Neutrophil (primary cell): ENCODE results near the gene AEBP1.

ENCODE experiments used
- H3K27ac ChIP-seq: fragments of 200-600 bp; sonication (generic); 2 replicates; pipeline ENCODE4 v1.5.1; 2016; ENCODE audit warnings: mild to moderate bottlenecking, moderate library complexity
- H3K27me3 ChIP-seq: fragments of 200-600 bp; sonication (generic); 2 replicates; pipeline ENCODE4 v1.6.0; 2016; ENCODE audit warnings: mild to moderate bottlenecking
- H3K36me3 ChIP-seq: fragments of 200-600 bp; sonication (generic); 2 replicates; pipeline ENCODE4 v1.5.1; 2017
- H3K4me1 ChIP-seq, 2 experiments: fragments of 200-600 bp in 1 of 2; sonication (generic) in 1 of 2; 1 replicate in 1 of 2; 2 replicates in 1 of 2; pipeline versions ENCODE4 v1.5.1 to v1.6.1; 2013 to 2016; ENCODE audit warnings: low read depth in 1 of 2, low read length in 1 of 2, mild to moderate bottlenecking in 1 of 2, moderate library complexity in 1 of 2; ENCODE audit not compliant: control insufficient read depth in 1 of 2, insufficient read depth in 1 of 2
- H3K4me3 ChIP-seq, 2 experiments: fragments of 200-600 bp in 1 of 2; sonication (generic) in 1 of 2; 1 replicate in 1 of 2; 2 replicates in 1 of 2; pipeline ENCODE4 v1.5.1; 2013 to 2016; ENCODE audit warnings: low read depth in 1 of 2, low read length in 1 of 2, mild to moderate bottlenecking in 1 of 2, moderate library complexity in 1 of 2
- H3K9me3 ChIP-seq: fragments of 200-600 bp; sonication (generic); 2 replicates; pipeline ENCODE4 v1.5.1; 2016
- TF ChIP-seq, protein P1 (sequence below): fragments of 200-600 bp; sonication (generic); IDR thresholded peaks from 2 replicates; pipeline ENCODE4 v1.5.1; 2016; ENCODE audit warnings: antibody characterized with exemption

The AEBP1 gene

DNA sequence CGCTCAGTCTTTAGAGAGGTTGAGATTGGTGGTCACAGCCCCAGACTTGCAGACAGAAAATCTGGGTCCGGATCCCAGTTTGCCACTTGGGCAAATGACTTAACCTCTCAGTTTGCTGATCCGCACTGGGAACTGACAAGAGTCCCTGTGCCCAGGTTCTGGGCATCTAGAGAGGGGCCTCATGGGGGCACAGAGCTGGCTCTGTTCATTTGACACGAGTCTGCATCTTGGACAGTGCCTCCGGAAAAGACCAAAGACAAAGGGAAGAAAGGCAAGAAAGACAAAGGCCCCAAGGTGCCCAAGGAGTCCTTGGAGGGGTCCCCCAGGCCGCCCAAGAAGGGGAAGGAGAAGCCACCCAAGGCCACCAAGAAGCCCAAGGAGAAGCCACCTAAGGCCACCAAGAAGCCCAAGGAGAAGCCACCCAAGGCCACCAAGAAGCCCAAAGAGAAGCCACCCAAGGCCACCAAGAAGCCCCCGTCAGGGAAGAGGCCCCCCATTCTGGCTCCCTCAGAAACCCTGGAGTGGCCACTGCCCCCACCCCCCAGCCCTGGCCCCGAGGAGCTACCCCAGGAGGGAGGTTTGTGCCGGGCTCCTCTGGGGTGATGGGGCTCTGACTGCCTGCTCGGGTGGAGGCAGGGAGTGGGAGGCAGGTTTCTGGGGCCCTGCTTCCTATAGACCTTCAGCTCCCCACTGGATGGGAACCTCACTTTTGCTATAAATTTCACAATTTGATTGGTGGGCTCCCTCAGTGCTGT is 2.3 kb downstream of the AEBP1 start:
- H3K36me3 ChIP-seq, result no peaks in the 10 kb centered on the region
- no peak overlapping the region for H3K4me3 ChIP-seq
- TF ChIP-seq, protein P1, sequence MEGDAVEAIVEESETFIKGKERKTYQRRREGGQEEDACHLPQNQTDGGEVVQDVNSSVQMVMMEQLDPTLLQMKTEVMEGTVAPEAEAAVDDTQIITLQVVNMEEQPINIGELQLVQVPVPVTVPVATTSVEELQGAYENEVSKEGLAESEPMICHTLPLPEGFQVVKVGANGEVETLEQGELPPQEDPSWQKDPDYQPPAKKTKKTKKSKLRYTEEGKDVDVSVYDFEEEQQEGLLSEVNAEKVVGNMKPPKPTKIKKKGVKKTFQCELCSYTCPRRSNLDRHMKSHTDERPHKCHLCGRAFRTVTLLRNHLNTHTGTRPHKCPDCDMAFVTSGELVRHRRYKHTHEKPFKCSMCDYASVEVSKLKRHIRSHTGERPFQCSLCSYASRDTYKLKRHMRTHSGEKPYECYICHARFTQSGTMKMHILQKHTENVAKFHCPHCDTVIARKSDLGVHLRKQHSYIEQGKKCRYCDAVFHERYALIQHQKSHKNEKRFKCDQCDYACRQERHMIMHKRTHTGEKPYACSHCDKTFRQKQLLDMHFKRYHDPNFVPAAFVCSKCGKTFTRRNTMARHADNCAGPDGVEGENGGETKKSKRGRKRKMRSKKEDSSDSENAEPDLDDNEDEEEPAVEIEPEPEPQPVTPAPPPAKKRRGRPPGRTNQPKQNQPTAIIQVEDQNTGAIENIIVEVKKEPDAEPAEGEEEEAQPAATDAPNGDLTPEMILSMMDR, result no peak
- no peaks in the 10 kb centered on the region for H3K9me3 ChIP-seq
- peaks cover 56% of the 10 kb centered on the region for H3K27me3 ChIP-seq
- no peaks in the 10 kb centered on the region for H3K4me1 ChIP-seq
- H3K27ac ChIP-seq, result no peak overlapping the region

DNA sequence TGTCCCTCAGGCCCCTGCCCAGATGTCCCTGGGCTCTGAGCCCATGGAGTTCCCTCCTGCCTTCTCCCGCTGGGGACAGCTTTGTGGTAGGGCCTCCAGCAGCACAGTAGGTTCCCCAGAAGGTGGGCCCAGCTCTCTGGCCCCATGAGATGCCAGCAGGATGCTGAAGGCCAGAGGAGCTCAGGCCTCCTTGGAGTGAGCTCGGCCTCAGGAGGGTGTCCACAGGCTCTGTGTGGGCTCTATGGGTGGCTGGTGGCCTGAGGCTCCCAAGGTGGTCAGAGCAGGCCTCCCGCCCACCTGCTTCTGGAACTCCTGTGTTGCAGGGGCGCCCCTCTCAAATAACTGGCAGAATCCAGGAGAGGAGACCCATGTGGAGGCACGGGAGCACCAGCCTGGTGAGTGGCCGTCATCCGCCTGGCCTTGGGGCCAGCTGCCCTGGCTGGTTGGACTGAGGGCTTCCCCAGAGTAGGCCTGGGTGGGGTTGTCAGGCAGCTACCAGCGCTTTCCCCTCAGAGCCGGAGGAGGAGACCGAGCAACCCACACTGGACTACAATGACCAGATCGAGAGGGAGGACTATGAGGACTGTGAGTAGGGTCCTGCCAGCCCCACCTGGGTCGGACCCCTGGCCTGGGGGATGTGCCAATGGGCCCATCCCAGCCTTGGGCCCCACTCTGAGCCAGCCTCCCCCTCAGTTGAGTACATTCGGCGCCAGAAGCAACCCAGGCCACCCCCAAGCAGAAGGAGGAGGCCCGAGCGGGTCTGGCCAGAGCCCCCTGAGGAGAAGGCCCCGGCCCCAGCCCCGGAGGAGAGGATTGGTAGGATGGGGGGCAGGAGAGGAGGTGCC is 3.2 kb downstream of the AEBP1 start:
- H3K27me3 ChIP-seq, result peaks cover 48% of the 10 kb centered on the region
- TF ChIP-seq, protein P1, result no peak
- H3K27ac ChIP-seq, result no peak overlapping the region
- H3K9me3 ChIP-seq, result no peaks in the 10 kb centered on the region
- no peaks in the 10 kb centered on the region for H3K4me1 ChIP-seq
- no peak overlapping the region for H3K4me3 ChIP-seq
- no peaks in the 10 kb centered on the region for H3K36me3 ChIP-seq

DNA sequence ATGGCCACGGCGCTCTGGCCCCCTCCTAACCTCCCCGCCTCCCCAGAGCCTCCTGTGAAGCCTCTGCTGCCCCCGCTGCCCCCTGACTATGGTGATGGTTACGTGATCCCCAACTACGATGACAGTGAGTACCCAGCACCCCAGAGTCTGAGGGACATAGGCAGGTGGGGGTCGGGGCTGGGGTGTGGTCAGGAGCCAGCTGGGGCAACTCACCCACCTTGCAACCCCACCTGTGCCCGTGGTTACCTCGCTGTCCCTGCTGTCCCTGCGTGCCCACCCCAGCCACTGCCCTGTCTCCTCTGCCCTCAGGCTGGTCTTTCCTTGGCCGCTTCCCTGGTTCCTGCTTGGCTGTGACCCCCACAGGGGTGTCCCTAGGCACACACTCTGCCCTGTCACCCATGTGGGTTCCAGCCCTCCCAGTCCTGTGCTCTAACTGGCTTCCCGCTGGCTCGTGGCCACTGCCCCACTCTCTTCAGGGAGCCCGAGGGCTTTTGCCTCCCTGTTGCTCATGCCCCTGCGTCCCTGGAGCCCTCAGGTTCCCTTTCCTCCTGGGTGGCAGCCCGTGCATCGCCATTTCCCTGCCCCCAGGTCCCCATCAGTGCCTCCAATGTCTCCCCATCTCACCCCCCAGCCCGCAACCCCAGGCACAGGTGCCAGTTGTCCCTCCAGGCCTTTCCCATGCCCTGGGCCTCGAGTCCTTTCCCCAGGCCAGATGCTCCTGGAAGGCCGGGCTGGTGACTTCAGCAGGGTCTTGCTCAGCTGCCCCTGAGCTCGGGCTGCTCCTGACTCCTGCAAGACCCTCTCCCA is 4.0 kb downstream of the AEBP1 start:
- Histone ChIP-seq H3K4me3 (no peak overlapping the region), H3K27ac (no peak overlapping the region), H3K9me3 (no peaks in the 10 kb centered on the region), H3K4me1 (no peaks in the 10 kb centered on the region), H3K36me3 (no peaks in the 10 kb centered on the region), H3K27me3 (peaks cover 40% of the 10 kb centered on the region)
- TF ChIP-seq, protein P1, result no peak

DNA sequence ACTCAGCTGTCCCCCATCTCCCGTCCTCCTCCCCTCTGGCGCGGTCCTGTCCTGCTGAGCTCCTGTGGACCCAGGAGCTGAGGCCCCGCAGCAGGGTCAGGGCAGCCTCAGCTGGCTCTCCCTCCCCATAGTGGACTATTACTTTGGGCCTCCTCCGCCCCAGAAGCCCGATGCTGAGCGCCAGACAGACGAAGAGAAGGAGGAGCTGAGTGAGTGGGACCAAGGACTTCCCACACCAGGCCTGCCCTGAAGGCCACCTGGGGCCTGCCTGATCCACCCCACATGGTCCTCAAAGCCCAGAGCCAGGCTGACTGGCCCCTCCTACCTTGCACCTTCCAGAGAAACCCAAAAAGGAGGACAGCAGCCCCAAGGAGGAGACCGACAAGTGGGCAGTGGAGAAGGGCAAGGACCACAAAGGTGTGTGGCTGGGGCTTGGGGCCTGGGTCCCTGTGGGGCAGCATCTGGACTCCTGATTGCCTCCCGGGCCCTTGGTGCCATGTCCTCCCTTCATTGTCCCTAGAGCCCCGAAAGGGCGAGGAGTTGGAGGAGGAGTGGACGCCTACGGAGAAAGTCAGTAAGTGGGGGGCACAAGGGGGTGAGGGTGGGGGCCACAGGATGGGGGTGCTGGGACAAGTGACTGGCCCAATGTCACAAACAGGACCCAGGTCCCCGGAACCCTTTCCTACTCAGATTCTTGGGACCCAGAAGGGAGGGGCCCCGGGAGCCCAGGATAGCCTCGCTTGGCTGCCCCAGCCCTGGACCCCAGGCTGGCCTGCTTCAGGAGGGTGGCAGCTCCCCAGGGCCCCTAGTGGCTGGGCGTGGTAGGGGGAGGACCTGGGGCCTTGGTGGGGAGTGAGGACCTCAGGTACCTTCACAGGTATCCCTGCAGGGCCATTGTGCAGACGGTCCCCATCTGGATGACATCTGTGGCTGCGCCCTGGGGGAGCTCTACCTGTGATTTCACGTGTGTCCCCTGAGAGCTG is 4.9 kb downstream of the AEBP1 start:
- Histone ChIP-seq H3K4me3 (no peak overlapping the region), H3K4me1 (no peaks in the 10 kb centered on the region), H3K27ac (no peak overlapping the region), H3K36me3 (no peaks in the 10 kb centered on the region), H3K27me3 (peaks cover 31% of the 10 kb centered on the region), H3K9me3 (no peaks in the 10 kb centered on the region)
- TF ChIP-seq, protein P1, result no peak

DNA sequence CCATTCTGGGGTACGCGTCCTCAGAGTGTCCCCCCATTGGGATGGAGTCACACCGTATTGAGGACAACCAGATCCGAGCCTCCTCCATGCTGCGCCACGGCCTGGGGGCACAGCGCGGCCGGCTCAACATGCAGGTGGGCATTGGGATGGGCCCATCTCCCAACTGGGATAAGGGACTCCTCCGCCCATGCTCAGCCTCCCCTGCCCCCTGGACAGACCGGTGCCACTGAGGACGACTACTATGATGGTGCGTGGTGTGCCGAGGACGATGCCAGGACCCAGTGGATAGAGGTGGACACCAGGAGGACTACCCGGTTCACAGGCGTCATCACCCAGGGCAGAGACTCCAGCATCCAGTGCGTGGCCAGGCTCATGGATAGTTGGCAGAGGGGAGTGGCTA is 5.8 kb downstream of the AEBP1 start:
- Histone ChIP-seq H3K4me3 (no peak overlapping the region), H3K27ac (no peak overlapping the region), H3K36me3 (no peaks in the 10 kb centered on the region), H3K27me3 (peaks cover 21% of the 10 kb centered on the region), H3K9me3 (no peaks in the 10 kb centered on the region), H3K4me1 (no peaks in the 10 kb centered on the region)
- TF ChIP-seq, protein P1, result no peak
